Liver (tissue), 9 donors: ENCODE results near the gene GLRX. TPM values are rescaled to one million over a fixed set of nuclear protein-coding genes. Genes with fewer than 3 reads are reported as not detected.
A peak's percentile ranks its signal among the peaks of the same experiment; 100 is the strongest.

ENCODE experiments used
- DNase-seq: peaks from one replicate; pipeline ENCODE4 v3.0.0-alpha.2; 2017; ENCODE audit warnings: low spot score
- H3K27ac ChIP-seq, 2 donors: one replicate each; pipeline ENCODE4 v1.7.0; 2013; ENCODE audit warnings: inconsistent platforms in 2 of 2, low read length in 2 of 2, control low read depth in 1 of 2, low read depth in 1 of 2, mild to moderate bottlenecking in 1 of 2
- H3K27me3 ChIP-seq, 4 donors: one replicate each; pipeline versions ENCODE4 v1.6.1 to v1.7.0; 2013; ENCODE audit warnings: low read length in 3 of 4, inconsistent platforms in 1 of 4, mild to moderate bottlenecking in 1 of 4, moderate library complexity in 1 of 4; ENCODE audit not compliant: control insufficient read depth in 4 of 4, insufficient read depth in 4 of 4
- H3K36me3 ChIP-seq, 4 donors: one replicate each; pipeline versions ENCODE4 v1.6.1 to v1.7.0; 2013; ENCODE audit warnings: low read length in 3 of 4, mild to moderate bottlenecking in 3 of 4, low read depth in 1 of 4, moderate library complexity in 1 of 4; ENCODE audit not compliant: control insufficient read depth in 4 of 4, insufficient read depth in 3 of 4
- H3K4me1 ChIP-seq, 4 donors: one replicate each; pipeline versions ENCODE4 v1.6.1 to v1.7.0; 2013; ENCODE audit warnings: low read length in 3 of 4, mild to moderate bottlenecking in 3 of 4, moderate library complexity in 1 of 4; ENCODE audit not compliant: control insufficient read depth in 4 of 4, insufficient read depth in 4 of 4
- H3K4me3 ChIP-seq, 3 donors: one replicate each; pipeline versions ENCODE4 v1.6.1 to v1.7.0; 2013; ENCODE audit warnings: low read length in 3 of 3, control low read depth in 1 of 3, low read depth in 1 of 3, mild to moderate bottlenecking in 1 of 3
- H3K9ac ChIP-seq, 2 donors: one replicate each; pipeline ENCODE4 v1.7.0; 2013; ENCODE audit warnings: low read length in 2 of 2, mild to moderate bottlenecking in 2 of 2, moderate library complexity in 2 of 2, control low read depth in 1 of 2, low read depth in 1 of 2
- H3K9me3 ChIP-seq, 4 donors: one replicate each; pipeline versions ENCODE4 v1.6.1 to v1.7.0; 2013; ENCODE audit warnings: low read length in 3 of 4; ENCODE audit not compliant: control insufficient read depth in 4 of 4
- EGR1 ChIP-seq, 2 donors: IDR thresholded peaks; 2 replicates each; pipeline ENCODE4 v1.6.1; 2016 to 2018; ENCODE audit warnings: antibody characterized with exemption in 2 of 2, low read depth in 2 of 2
- FOXA1 ChIP-seq: IDR thresholded peaks from 2 replicates; pipeline ENCODE4 v1.6.1; 2016; ENCODE audit warnings: antibody characterized with exemption
- FOXA2 ChIP-seq: IDR thresholded peaks from 2 replicates; pipeline ENCODE4 v1.6.1; 2016; ENCODE audit warnings: antibody characterized with exemption
- GABPA ChIP-seq, 2 donors: IDR thresholded peaks in 1 of 2; conservative IDR thresholded peaks in 1 of 2; 2 replicates each; pipeline ENCODE4 v1.6.1; 2016; ENCODE audit warnings: antibody characterized with exemption in 2 of 2, mild to moderate bottlenecking in 1 of 2, moderate library complexity in 1 of 2
- HNF4A ChIP-seq, 2 donors: conservative IDR thresholded peaks; 2 replicates each; pipeline ENCODE4 v1.6.1; 2016; ENCODE audit warnings: antibody characterized with exemption in 2 of 2, mild to moderate bottlenecking in 2 of 2
- HNF4G ChIP-seq: IDR thresholded peaks from 2 replicates; pipeline ENCODE4 v1.6.1; 2016; ENCODE audit warnings: antibody characterized with exemption
- JUND ChIP-seq, 2 donors: IDR thresholded peaks; 2 replicates each; pipeline ENCODE4 v1.6.1; 2016; ENCODE audit warnings: antibody characterized with exemption in 2 of 2
- NR2F2 ChIP-seq: IDR thresholded peaks from 2 replicates; pipeline ENCODE4 v1.6.1; 2016; ENCODE audit warnings: antibody characterized with exemption
- RAD21 ChIP-seq, 2 donors: IDR thresholded peaks; 2 replicates each; pipeline ENCODE4 v1.6.1; 2016; ENCODE audit warnings: antibody characterized with exemption in 2 of 2, mild to moderate bottlenecking in 2 of 2
- RXRA ChIP-seq, 2 donors: IDR thresholded peaks; 2 replicates each; pipeline ENCODE4 v1.6.1; 2017 to 2018; ENCODE audit warnings: antibody characterized with exemption in 2 of 2, mild to moderate bottlenecking in 1 of 2
- SP1 ChIP-seq: IDR thresholded peaks from 2 replicates; pipeline ENCODE4 v1.6.1; 2018; ENCODE audit warnings: antibody characterized with exemption, mild to moderate bottlenecking
- TAF1 ChIP-seq: conservative IDR thresholded peaks from 2 replicates; pipeline ENCODE4 v1.6.1; 2016; ENCODE audit warnings: antibody characterized with exemption, mild to moderate bottlenecking
- YY1 ChIP-seq: IDR thresholded peaks from 2 replicates; pipeline ENCODE4 v1.6.1; 2016; ENCODE audit warnings: antibody characterized with exemption, mild to moderate bottlenecking
- WGBS: extraction: QIAGEN DNeasy Blood & Tissue Kit; methylation state at CpG from one replicate; pipeline ENCODE4 v1.1.7; 2013; 5-methylcytosine and 5-hydroxymethylcytosine counted together
- polyA plus RNA-seq, 2 donors: library from polyadenylated mRNA; stranded (reverse) in 1 of 2; unstranded in 1 of 2; fragments of 200-250 nt in 1 of 2; fragments of >200 nt in 1 of 2; fragmentation: Nextera tagmentation in 1 of 2; extraction: Ambion mirVana in 1 of 2; gene quantifications; one replicate each; pipeline versions ENCODE4 v1.2.1 to v1.2.3, GENCODE V29; 2013 to 2015
- total RNA-seq, 2 donors: library from RNA; depleted of rRNA; stranded (reverse); fragments of >200 nt; gene quantifications; one replicate each; pipeline ENCODE4 v1.2.3, GENCODE V29; 2014
- TF ChIP-seq, protein P1 (sequence below): IDR thresholded peaks from 2 replicates; pipeline ENCODE4 v1.6.1; 2016; ENCODE audit warnings: antibody characterized with exemption, mild to moderate bottlenecking
- TF ChIP-seq, protein P2 (sequence below): IDR thresholded peaks from 2 replicates; pipeline ENCODE4 v1.6.1; 2016; ENCODE audit warnings: antibody characterized with exemption
- TF ChIP-seq, protein P3 (sequence below): IDR thresholded peaks from 2 replicates; pipeline ENCODE4 v1.6.1; 2016; ENCODE audit warnings: antibody characterized with exemption
- TF ChIP-seq, protein P4 (sequence below): fragments of 150-350 bp; IDR thresholded peaks from 2 replicates; pipeline ENCODE4 v1.5.1; 2017; ENCODE audit warnings: improper control_type of control experiment, low read depth, low read length; ENCODE audit not compliant: missing input control
- TF ChIP-seq, protein P5 (sequence below): IDR thresholded peaks from 2 replicates; pipeline ENCODE4 v1.6.1; 2016; ENCODE audit warnings: antibody characterized with exemption
- donor health status: healthy.
- donor health status: healthy.
- donor health status: healthy.
- donor health status: healthy.
- donor health status: healthy.

The GLRX gene
- total and polyA plus RNA-seq, 4 donors = 48.2 to 187 (median 107) TPM

DNA sequence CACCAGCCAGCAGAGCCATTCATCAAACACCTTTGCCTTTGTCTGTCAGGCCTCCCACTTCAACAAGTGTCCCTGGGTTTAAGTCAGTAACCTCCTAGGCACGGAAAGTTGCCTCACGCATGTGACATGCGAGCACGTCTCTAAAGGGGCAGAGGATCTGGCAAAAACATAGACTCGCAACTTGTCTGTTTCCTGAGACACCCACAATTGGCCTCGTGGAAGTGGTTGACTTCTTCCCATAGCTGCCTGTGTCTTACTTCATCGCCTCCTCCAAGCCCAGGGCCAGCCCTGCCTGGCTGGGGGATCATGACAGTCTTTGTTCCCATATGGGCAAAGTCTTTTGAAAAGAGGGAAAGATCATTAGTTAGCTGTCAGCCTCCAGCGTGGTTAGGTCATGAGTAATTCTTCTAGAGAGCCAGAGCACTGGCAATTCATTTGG is 35.5 kb upstream of the GLRX start:
- H3K36me3 ChIP-seq = no peaks in the 10 kb centered on the region
- no peak for TF ChIP-seq SP1
- TF ChIP-seq, protein P1, sequence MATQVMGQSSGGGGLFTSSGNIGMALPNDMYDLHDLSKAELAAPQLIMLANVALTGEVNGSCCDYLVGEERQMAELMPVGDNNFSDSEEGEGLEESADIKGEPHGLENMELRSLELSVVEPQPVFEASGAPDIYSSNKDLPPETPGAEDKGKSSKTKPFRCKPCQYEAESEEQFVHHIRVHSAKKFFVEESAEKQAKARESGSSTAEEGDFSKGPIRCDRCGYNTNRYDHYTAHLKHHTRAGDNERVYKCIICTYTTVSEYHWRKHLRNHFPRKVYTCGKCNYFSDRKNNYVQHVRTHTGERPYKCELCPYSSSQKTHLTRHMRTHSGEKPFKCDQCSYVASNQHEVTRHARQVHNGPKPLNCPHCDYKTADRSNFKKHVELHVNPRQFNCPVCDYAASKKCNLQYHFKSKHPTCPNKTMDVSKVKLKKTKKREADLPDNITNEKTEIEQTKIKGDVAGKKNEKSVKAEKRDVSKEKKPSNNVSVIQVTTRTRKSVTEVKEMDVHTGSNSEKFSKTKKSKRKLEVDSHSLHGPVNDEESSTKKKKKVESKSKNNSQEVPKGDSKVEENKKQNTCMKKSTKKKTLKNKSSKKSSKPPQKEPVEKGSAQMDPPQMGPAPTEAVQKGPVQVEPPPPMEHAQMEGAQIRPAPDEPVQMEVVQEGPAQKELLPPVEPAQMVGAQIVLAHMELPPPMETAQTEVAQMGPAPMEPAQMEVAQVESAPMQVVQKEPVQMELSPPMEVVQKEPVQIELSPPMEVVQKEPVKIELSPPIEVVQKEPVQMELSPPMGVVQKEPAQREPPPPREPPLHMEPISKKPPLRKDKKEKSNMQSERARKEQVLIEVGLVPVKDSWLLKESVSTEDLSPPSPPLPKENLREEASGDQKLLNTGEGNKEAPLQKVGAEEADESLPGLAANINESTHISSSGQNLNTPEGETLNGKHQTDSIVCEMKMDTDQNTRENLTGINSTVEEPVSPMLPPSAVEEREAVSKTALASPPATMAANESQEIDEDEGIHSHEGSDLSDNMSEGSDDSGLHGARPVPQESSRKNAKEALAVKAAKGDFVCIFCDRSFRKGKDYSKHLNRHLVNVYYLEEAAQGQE = no peak
- no peak for TF ChIP-seq EGR1 (IDR thresholded peaks at IDR 0.05; ENCODE audit: low read depth in 2 of 2)
- TF ChIP-seq JUND (IDR thresholded peaks at IDR 0.05) = no peak
- TF ChIP-seq, protein P2, sequence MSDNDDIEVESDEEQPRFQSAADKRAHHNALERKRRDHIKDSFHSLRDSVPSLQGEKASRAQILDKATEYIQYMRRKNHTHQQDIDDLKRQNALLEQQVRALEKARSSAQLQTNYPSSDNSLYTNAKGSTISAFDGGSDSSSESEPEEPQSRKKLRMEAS = no peak
- DNase-seq = no peak
- WGBS = 61% methylated on average over 8 of the region's 8 CpGs
- peak overlapping the region; percentile 25 to 92 for H3K9ac ChIP-seq
- peaks cover 5 to 51% (median 20%) of the 10 kb centered on the region in 4 donors for H3K4me1 ChIP-seq
- no peaks in the 10 kb centered on the region for H3K27me3 ChIP-seq
- H3K9me3 ChIP-seq = no peaks in the 10 kb centered on the region
- H3K27ac ChIP-seq = peak overlapping the region; percentile 91 to 97
- H3K4me3 ChIP-seq = no peak overlapping the region

DNA sequence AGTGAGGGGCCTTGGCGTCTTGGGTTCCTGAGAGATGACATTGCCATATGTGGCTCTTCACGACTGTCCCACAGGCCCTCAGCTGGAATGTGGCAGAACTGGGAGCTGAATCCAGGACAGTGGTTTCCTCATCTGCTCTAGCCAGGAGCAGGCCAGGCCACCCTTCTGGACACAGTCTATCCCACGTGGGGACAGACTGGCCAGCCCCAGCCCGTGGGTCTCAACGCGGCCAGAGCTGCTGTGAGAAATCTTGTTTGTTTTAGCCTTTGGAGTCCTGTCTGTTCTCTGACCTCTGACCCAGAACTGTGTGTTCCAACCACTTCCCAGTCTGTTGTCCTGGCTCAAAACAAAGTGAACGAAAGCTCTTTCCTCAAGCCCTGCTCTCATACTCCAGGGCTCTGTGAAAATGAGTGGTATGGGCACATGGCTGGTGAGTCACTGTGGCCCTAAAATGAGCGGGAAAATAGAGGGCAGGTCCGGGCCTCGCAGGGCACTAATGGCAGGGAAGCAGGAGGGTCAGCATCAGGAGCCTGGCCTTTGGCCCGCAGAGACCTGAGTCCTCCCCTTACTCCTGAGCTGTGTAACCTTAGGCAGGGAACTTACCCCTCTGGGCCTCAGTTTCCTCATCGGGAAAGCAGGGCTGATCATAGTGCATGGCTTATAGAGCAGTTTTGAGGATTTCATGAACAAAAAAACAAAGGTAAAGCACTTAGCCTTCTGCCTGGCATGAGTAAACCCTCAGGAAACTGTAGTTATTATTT is 34.8 kb upstream of the GLRX start:
- Histone ChIP-seq H3K36me3 (no peaks in the 10 kb centered on the region), H3K27me3 (no peaks in the 10 kb centered on the region), H3K9ac (peak overlapping the region in 1 of 2 donors; percentile 92), H3K27ac (peak overlapping the region; percentile 91 to 97), H3K4me3 (no peak overlapping the region), H3K4me1 (peaks cover 0 to 50% (median 17%) of the 10 kb centered on the region in 4 donors), H3K9me3 (no peaks in the 10 kb centered on the region)
- TF ChIP-seq, protein P3, sequence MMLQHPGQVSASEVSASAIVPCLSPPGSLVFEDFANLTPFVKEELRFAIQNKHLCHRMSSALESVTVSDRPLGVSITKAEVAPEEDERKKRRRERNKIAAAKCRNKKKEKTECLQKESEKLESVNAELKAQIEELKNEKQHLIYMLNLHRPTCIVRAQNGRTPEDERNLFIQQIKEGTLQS = peak; percentile 98
- peak; percentile 65 to 72 for TF ChIP-seq RAD21 (IDR thresholded peaks at IDR 0.05)
- TF ChIP-seq, protein P2 = peak; percentile 99
- peak; percentile 99 for TF ChIP-seq RXRA (IDR thresholded peaks at IDR 0.05)
- TF ChIP-seq HNF4A (conservative IDR thresholded peaks at IDR 0.05) = peak; percentile 93
- peak; percentile 83 for TF ChIP-seq HNF4G
- TF ChIP-seq YY1 = peak; percentile 88
- no peak for TF ChIP-seq TAF1
- peak in 1 of 2 donors; percentile 55 for TF ChIP-seq GABPA (IDR thresholded peaks at IDR 0.05 in 1 of 2, conservative IDR thresholded peaks at IDR 0.05 in 1 of 2)
- TF ChIP-seq JUND (IDR thresholded peaks at IDR 0.05) = peak; percentile 98 to 99
- TF ChIP-seq EGR1 (IDR thresholded peaks at IDR 0.05; ENCODE audit: low read depth in 2 of 2) = peak in 1 of 2 donors; percentile 87
- TF ChIP-seq, protein P4, sequence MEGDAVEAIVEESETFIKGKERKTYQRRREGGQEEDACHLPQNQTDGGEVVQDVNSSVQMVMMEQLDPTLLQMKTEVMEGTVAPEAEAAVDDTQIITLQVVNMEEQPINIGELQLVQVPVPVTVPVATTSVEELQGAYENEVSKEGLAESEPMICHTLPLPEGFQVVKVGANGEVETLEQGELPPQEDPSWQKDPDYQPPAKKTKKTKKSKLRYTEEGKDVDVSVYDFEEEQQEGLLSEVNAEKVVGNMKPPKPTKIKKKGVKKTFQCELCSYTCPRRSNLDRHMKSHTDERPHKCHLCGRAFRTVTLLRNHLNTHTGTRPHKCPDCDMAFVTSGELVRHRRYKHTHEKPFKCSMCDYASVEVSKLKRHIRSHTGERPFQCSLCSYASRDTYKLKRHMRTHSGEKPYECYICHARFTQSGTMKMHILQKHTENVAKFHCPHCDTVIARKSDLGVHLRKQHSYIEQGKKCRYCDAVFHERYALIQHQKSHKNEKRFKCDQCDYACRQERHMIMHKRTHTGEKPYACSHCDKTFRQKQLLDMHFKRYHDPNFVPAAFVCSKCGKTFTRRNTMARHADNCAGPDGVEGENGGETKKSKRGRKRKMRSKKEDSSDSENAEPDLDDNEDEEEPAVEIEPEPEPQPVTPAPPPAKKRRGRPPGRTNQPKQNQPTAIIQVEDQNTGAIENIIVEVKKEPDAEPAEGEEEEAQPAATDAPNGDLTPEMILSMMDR = no peak
- TF ChIP-seq, protein P5, sequence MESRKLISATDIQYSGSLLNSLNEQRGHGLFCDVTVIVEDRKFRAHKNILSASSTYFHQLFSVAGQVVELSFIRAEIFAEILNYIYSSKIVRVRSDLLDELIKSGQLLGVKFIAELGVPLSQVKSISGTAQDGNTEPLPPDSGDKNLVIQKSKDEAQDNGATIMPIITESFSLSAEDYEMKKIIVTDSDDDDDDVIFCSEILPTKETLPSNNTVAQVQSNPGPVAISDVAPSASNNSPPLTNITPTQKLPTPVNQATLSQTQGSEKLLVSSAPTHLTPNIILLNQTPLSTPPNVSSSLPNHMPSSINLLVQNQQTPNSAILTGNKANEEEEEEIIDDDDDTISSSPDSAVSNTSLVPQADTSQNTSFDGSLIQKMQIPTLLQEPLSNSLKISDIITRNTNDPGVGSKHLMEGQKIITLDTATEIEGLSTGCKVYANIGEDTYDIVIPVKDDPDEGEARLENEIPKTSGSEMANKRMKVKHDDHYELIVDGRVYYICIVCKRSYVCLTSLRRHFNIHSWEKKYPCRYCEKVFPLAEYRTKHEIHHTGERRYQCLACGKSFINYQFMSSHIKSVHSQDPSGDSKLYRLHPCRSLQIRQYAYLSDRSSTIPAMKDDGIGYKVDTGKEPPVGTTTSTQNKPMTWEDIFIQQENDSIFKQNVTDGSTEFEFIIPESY = peak; percentile 94
- TF ChIP-seq NR2F2 = peak; percentile 99
- peak; percentile 90 for TF ChIP-seq FOXA2
- peak; percentile 100 for TF ChIP-seq SP1
- TF ChIP-seq, protein P1 = peak; percentile 91
- TF ChIP-seq FOXA1 = peak; percentile 99
- DNase-seq = peak; percentile 53
- WGBS = 26% methylated on average over 12 of the region's 12 CpGs
